Measurements from ENCODE around the gene MACF1. TPM values are rescaled to one million over a fixed set of nuclear protein-coding genes. Genes with fewer than 3 reads are reported as not detected.
A peak's percentile ranks its signal among the peaks of the same experiment; 100 is the strongest.

The MACF1 gene
- total RNA-seq, 1 experiment from 2014 or later = 104 TPM

DNA sequence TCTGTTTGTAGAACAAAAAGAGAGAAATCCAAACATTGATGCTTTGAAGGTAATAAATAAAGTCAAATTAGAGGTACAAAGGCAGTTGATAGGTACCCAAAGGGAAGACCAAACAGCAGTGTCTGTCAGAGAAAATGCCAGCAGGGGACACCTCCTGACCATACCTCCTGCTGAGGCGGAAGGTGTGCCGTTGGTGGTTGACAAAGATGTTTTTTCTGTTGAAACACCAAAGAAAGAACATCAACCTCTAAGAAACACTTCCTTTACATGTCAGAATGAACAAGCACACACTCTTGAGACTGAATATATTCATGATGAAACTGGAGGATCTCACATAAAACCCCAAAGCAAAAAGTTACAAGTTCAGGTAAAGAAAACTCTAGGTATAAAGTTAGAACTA, 128.3 kb downstream of the MACF1 start:
- Mint-ChIP-seq H3K4me3 (ENCODE audit: unreplicated experiment) (no peak overlapping the region), H3K27ac (ENCODE audit: unreplicated experiment) (no peak overlapping the region), H3K9me3 (ENCODE audit: unreplicated experiment) (no peaks in the 10 kb centered on the region), H3K4me1 (ENCODE audit: low read depth, unreplicated experiment) (peaks cover 14% of the 10 kb centered on the region), H3K36me3 (ENCODE audit: insufficient read depth, unreplicated experiment) (peaks cover 62% of the 10 kb centered on the region), H3K27me3 (ENCODE audit: insufficient read depth, unreplicated experiment) (no peaks in the 10 kb centered on the region)
- H3K9me3 ChIP-seq = no peaks in the 10 kb centered on the region
- CTCF ChIA-PET = no interaction called here
- TF ChIP-seq CTCF (IDR thresholded peaks at IDR 0.05; ENCODE audit: insufficient read depth in 1 of 2, low read depth in 1 of 2, low read length in 1 of 2, severe bottlenecking in 1 of 2, unreplicated experiment in 1 of 2) = no peak
- no TSS peak for BruUV-seq (replicated peaks)
- H3K36me3 ChIP-seq (ENCODE audit: control insufficient read depth, insufficient read depth, low read length) = no peaks in the 10 kb centered on the region
- H3K27me3 ChIP-seq (replicated peaks; ENCODE audit: control insufficient read depth, insufficient read depth, low read length) = no peaks in the 10 kb centered on the region
- POLR2A ChIA-PET = no interaction called here
- DNase-seq = no peak
- intact Hi-C loops (cut with micrococcal nuclease; ENCODE audit: unreplicated experiment) = no loop called here
- H3K4me1 ChIP-seq = peaks cover 19% of the 10 kb centered on the region
- no peak overlapping the region for H3K4me3 ChIP-seq (ENCODE audit: low read depth, low read length)

DNA sequence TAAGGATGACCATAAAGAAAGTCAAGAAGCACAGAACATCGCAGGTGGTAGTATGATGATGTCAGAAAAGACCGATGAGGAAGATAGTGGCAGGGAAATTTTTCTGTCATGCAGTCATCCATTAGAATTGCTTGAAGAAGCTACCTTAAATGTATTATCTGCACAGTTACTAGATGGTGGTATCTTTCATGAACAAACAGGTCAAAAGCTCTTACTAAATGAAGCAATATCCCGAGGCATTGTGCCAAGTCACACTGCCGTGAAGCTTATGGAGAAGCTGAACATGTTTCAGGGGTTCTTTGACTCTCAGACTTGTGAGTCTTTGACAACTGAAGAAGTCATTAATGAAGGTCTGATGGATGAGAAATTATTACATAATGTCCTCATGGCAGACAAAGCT, 128.8 kb downstream of the MACF1 start:
- TF ChIP-seq CTCF (IDR thresholded peaks at IDR 0.05; ENCODE audit: insufficient read depth in 1 of 2, low read depth in 1 of 2, low read length in 1 of 2, severe bottlenecking in 1 of 2, unreplicated experiment in 1 of 2) = no peak
- H3K36me3 Mint-ChIP-seq (ENCODE audit: insufficient read depth, unreplicated experiment) = peaks cover 63% of the 10 kb centered on the region
- no peak overlapping the region for H3K4me3 ChIP-seq (ENCODE audit: low read depth, low read length)
- intact Hi-C loops (cut with micrococcal nuclease; ENCODE audit: unreplicated experiment) = no loop called here
- no peaks in the 10 kb centered on the region for H3K9me3 ChIP-seq
- ChIA-PET POLR2A (interaction anchor here (0.6 kb wide), 1 partner anchor 405 kb away, joined by 4 read pairs; no protein-coding TSS in a partner anchor), CTCF (no interaction called here)
- no peaks in the 10 kb centered on the region for H3K9me3 Mint-ChIP-seq (ENCODE audit: unreplicated experiment)
- no peaks in the 10 kb centered on the region for H3K27me3 ChIP-seq (replicated peaks; ENCODE audit: control insufficient read depth, insufficient read depth, low read length)
- peaks cover 19% of the 10 kb centered on the region for H3K4me1 ChIP-seq
- no TSS peak for BruUV-seq (replicated peaks)
- no peak overlapping the region for H3K27ac Mint-ChIP-seq (ENCODE audit: unreplicated experiment)
- H3K4me3 Mint-ChIP-seq (ENCODE audit: unreplicated experiment) = no peak overlapping the region
- H3K36me3 ChIP-seq (ENCODE audit: control insufficient read depth, insufficient read depth, low read length) = no peaks in the 10 kb centered on the region
- H3K27me3 Mint-ChIP-seq (ENCODE audit: insufficient read depth, unreplicated experiment) = no peaks in the 10 kb centered on the region
- H3K4me1 Mint-ChIP-seq (ENCODE audit: low read depth, unreplicated experiment) = peaks cover 14% of the 10 kb centered on the region
- DNase-seq = no peak

DNA sequence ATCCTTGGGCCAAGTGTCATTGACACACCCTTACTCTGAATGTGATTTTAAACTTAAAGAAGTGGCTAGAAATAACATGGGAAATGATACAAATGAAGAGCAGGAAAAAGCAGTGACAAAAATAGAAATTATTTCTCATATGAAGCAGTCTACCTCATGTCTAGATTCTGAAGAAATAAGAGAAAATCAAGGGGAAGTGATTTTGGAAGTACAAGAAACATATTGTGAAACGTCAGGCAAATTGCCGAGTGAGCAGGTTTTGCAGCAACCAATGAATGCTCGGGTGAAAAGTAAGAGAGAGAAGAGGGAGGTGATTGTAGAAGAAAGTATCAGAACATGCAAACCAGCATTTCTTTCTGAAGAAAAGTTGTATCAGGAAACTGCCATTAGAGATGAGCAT, 130.7 kb downstream of the MACF1 start:
- Mint-ChIP-seq H3K27ac (ENCODE audit: unreplicated experiment) (peak overlapping the region; percentile 49), H3K4me3 (ENCODE audit: unreplicated experiment) (no peak overlapping the region), H3K27me3 (ENCODE audit: insufficient read depth, unreplicated experiment) (no peaks in the 10 kb centered on the region), H3K9me3 (ENCODE audit: unreplicated experiment) (no peaks in the 10 kb centered on the region), H3K4me1 (ENCODE audit: low read depth, unreplicated experiment) (peaks cover 14% of the 10 kb centered on the region), H3K36me3 (ENCODE audit: insufficient read depth, unreplicated experiment) (peaks cover 82% of the 10 kb centered on the region)
- H3K9me3 ChIP-seq = no peaks in the 10 kb centered on the region
- intact Hi-C loops (cut with micrococcal nuclease; ENCODE audit: unreplicated experiment) = no loop called here
- ChIA-PET CTCF (no interaction called here), POLR2A (no interaction called here)
- no peaks in the 10 kb centered on the region for H3K27me3 ChIP-seq (replicated peaks; ENCODE audit: control insufficient read depth, insufficient read depth, low read length)
- no peaks in the 10 kb centered on the region for H3K36me3 ChIP-seq (ENCODE audit: control insufficient read depth, insufficient read depth, low read length)
- H3K4me1 ChIP-seq = peaks cover 19% of the 10 kb centered on the region
- no peak for DNase-seq
- H3K4me3 ChIP-seq (ENCODE audit: low read depth, low read length) = no peak overlapping the region
- no peak for TF ChIP-seq CTCF (IDR thresholded peaks at IDR 0.05; ENCODE audit: insufficient read depth in 1 of 2, low read depth in 1 of 2, low read length in 1 of 2, severe bottlenecking in 1 of 2, unreplicated experiment in 1 of 2)
- BruUV-seq (replicated peaks) = no TSS peak

All from Caco-2 (cell line).